Fibroblast of the aortic adventitia (primary cell): ENCODE measurements around the gene RFTN1. TPM values are rescaled to one million over a fixed set of nuclear protein-coding genes. Genes with fewer than 3 reads are reported as not detected.

Source experiments
- DNase-seq: peaks from one replicate; pipeline ENCODE4 v3.0.0-alpha.2; 2010; ENCODE audit warnings: low read depth
- H3K4me3 ChIP-seq: 2 replicates; pipeline ENCODE4 v1.5.1; 2011; ENCODE audit warnings: low read depth, mild to moderate bottlenecking, control low read depth, low read length, moderate library complexity
- CTCF ChIP-seq: IDR thresholded peaks from 2 replicates; pipeline ENCODE4 v1.5.1; 2011; ENCODE audit warnings: mild to moderate bottlenecking, low read length, control low read depth, inconsistent platforms; ENCODE audit not compliant: insufficient read depth
- total RNA-seq: library from RNA; depleted of rRNA; stranded (reverse); fragments of >200 nt; gene quantifications from 2 replicates; pipeline ENCODE4 v1.2.3, GENCODE V29; 2012; ENCODE audit warnings: low replicate concordance

RFTN1 gene
- total RNA-seq, 1 donor, result 54.7 TPM

- H3K4me3 ChIP-seq, result no peak overlapping the region
- DNase-seq, result no peak
- TF ChIP-seq CTCF, result no peak
Observed at GRCh38 chr3:16323737-16324136, 189.8 kb downstream of the RFTN1 start.

DNA sequence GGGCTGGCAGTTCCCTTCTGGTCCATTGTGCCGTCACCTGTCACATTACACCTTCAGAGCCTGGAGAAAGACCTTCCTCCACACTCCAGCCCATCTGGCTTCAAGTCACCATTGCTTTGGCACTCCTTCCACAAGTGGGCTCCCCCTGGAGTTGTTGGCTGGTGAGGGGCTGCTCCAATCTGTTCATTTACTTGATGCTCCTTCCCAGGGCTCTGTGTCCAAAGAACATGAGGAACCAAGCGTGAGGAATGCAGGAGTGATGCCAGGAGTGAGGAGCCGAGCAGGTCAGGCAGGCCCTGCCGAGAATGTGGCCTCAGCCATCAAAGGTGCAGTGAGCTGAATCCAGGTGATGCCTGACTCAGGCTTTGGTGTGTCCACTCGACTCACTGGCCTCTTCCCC lies 191.3 kb downstream of the RFTN1 start:
- no peak overlapping the region for H3K4me3 ChIP-seq
- DNase-seq, result no peak
- TF ChIP-seq CTCF, result no peak

- H3K4me3 ChIP-seq, result no peak overlapping the region
- no peak for TF ChIP-seq CTCF
- DNase-seq, result no peak
Observed at GRCh38 chr3:16320711-16321110, 192.8 kb downstream of the RFTN1 start.

- H3K4me3 ChIP-seq, result no peak overlapping the region
- no peak for DNase-seq
- TF ChIP-seq CTCF, result no peak
Observed at GRCh38 chr3:16319723-16320122, 193.8 kb downstream of the RFTN1 start.

DNA sequence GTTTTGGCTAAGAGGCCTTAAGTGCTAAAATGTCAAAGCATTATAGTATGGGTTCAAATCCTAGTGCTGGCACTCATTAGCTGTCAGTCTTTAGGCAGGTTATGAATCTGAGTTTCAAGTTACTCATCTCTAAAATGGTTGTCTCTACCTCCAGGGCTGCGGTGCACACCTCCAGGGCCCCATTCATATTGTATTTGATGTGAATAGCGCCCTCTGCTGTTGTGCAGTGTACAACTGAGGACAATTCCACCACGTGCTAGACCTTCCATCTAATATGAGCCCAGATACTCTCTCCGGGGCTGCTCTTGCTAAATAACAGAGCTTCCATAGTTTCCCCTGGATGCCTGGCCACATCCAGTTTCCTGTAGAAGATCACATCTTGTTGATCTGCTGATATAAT lies 194.2 kb downstream of the RFTN1 start:
- DNase-seq, result no peak
- H3K4me3 ChIP-seq, result no peak overlapping the region
- peak; percentile 32 for TF ChIP-seq CTCF

- DNase-seq, result peak; percentile 46
- no peak for TF ChIP-seq CTCF
- no peak overlapping the region for H3K4me3 ChIP-seq
Observed at GRCh38 chr3:16318176-16318575, 195.3 kb downstream of the RFTN1 start.

DNA sequence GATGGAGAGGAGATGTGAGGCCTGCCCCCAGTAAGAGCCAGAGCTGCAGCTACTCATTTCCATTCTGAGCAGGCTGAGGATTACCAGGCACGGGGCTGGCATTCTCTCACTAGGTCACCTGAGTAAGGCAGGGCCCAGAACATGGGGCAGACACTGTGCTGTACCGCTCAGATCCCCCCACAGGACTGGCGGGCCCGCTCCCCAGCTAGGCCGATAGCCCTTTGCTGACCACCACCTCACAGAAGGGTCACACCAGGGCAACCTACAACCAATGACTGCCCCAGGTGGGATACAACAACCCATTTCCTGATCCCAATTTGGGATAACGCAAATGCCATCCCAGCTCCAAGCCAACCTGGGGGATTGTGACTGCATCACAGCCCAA lies 195.9 kb downstream of the RFTN1 start:
- H3K4me3 ChIP-seq, result no peak overlapping the region
- no peak for DNase-seq
- no peak for TF ChIP-seq CTCF
